Liver (tissue), 9 donors: ENCODE data around the gene OSCAR. TPM values are rescaled to one million over a fixed set of nuclear protein-coding genes. Genes with fewer than 3 reads are reported as not detected.

Source experiments
- DNase-seq: peaks from one replicate; pipeline ENCODE4 v3.0.0-alpha.2; 2017; ENCODE audit warnings: low spot score
- H3K27ac ChIP-seq, 2 donors: one replicate each; pipeline ENCODE4 v1.7.0; 2013; ENCODE audit warnings: inconsistent platforms in 2 of 2, low read length in 2 of 2, control low read depth in 1 of 2, low read depth in 1 of 2, mild to moderate bottlenecking in 1 of 2
- H3K27me3 ChIP-seq, 4 donors: one replicate each; pipeline versions ENCODE4 v1.6.1 to v1.7.0; 2013; ENCODE audit warnings: low read length in 3 of 4, inconsistent platforms in 1 of 4, mild to moderate bottlenecking in 1 of 4, moderate library complexity in 1 of 4; ENCODE audit not compliant: control insufficient read depth in 4 of 4, insufficient read depth in 4 of 4
- H3K36me3 ChIP-seq, 4 donors: one replicate each; pipeline versions ENCODE4 v1.6.1 to v1.7.0; 2013; ENCODE audit warnings: low read length in 3 of 4, mild to moderate bottlenecking in 3 of 4, low read depth in 1 of 4, moderate library complexity in 1 of 4; ENCODE audit not compliant: control insufficient read depth in 4 of 4, insufficient read depth in 3 of 4
- H3K4me1 ChIP-seq, 4 donors: one replicate each; pipeline versions ENCODE4 v1.6.1 to v1.7.0; 2013; ENCODE audit warnings: low read length in 3 of 4, mild to moderate bottlenecking in 3 of 4, moderate library complexity in 1 of 4; ENCODE audit not compliant: control insufficient read depth in 4 of 4, insufficient read depth in 4 of 4
- H3K4me3 ChIP-seq, 3 donors: one replicate each; pipeline versions ENCODE4 v1.6.1 to v1.7.0; 2013; ENCODE audit warnings: low read length in 3 of 3, control low read depth in 1 of 3, low read depth in 1 of 3, mild to moderate bottlenecking in 1 of 3
- H3K9ac ChIP-seq, 2 donors: one replicate each; pipeline ENCODE4 v1.7.0; 2013; ENCODE audit warnings: low read length in 2 of 2, mild to moderate bottlenecking in 2 of 2, moderate library complexity in 2 of 2, control low read depth in 1 of 2, low read depth in 1 of 2
- H3K9me3 ChIP-seq, 4 donors: one replicate each; pipeline versions ENCODE4 v1.6.1 to v1.7.0; 2013; ENCODE audit warnings: low read length in 3 of 4; ENCODE audit not compliant: control insufficient read depth in 4 of 4
- ATF3 ChIP-seq: IDR thresholded peaks from 2 replicates; pipeline ENCODE4 v1.6.1; 2016; ENCODE audit warnings: antibody characterized with exemption
- CTCF ChIP-seq: fragments of 150-350 bp; IDR thresholded peaks from 2 replicates; pipeline ENCODE4 v1.5.1; 2017; ENCODE audit warnings: improper control_type of control experiment, low read depth, low read length; ENCODE audit not compliant: missing input control
- EGR1 ChIP-seq, 2 donors: IDR thresholded peaks; 2 replicates each; pipeline ENCODE4 v1.6.1; 2016 to 2018; ENCODE audit warnings: antibody characterized with exemption in 2 of 2, low read depth in 2 of 2
- FOXA1 ChIP-seq: IDR thresholded peaks from 2 replicates; pipeline ENCODE4 v1.6.1; 2016; ENCODE audit warnings: antibody characterized with exemption
- FOXA2 ChIP-seq: IDR thresholded peaks from 2 replicates; pipeline ENCODE4 v1.6.1; 2016; ENCODE audit warnings: antibody characterized with exemption
- GABPA ChIP-seq, 2 donors: IDR thresholded peaks in 1 of 2; conservative IDR thresholded peaks in 1 of 2; 2 replicates each; pipeline ENCODE4 v1.6.1; 2016; ENCODE audit warnings: antibody characterized with exemption in 2 of 2, mild to moderate bottlenecking in 1 of 2, moderate library complexity in 1 of 2
- HNF4A ChIP-seq, 2 donors: conservative IDR thresholded peaks; 2 replicates each; pipeline ENCODE4 v1.6.1; 2016; ENCODE audit warnings: antibody characterized with exemption in 2 of 2, mild to moderate bottlenecking in 2 of 2
- HNF4G ChIP-seq: IDR thresholded peaks from 2 replicates; pipeline ENCODE4 v1.6.1; 2016; ENCODE audit warnings: antibody characterized with exemption
- JUND ChIP-seq, 2 donors: IDR thresholded peaks; 2 replicates each; pipeline ENCODE4 v1.6.1; 2016; ENCODE audit warnings: antibody characterized with exemption in 2 of 2
- MAX ChIP-seq: IDR thresholded peaks from 2 replicates; pipeline ENCODE4 v1.6.1; 2016; ENCODE audit warnings: antibody characterized with exemption
- NR2F2 ChIP-seq: IDR thresholded peaks from 2 replicates; pipeline ENCODE4 v1.6.1; 2016; ENCODE audit warnings: antibody characterized with exemption
- RAD21 ChIP-seq, 2 donors: IDR thresholded peaks; 2 replicates each; pipeline ENCODE4 v1.6.1; 2016; ENCODE audit warnings: antibody characterized with exemption in 2 of 2, mild to moderate bottlenecking in 2 of 2
- REST ChIP-seq: IDR thresholded peaks from 2 replicates; pipeline ENCODE4 v1.6.1; 2016; ENCODE audit warnings: antibody characterized with exemption, mild to moderate bottlenecking
- RXRA ChIP-seq, 2 donors: IDR thresholded peaks; 2 replicates each; pipeline ENCODE4 v1.6.1; 2017 to 2018; ENCODE audit warnings: antibody characterized with exemption in 2 of 2, mild to moderate bottlenecking in 1 of 2
- SP1 ChIP-seq: IDR thresholded peaks from 2 replicates; pipeline ENCODE4 v1.6.1; 2018; ENCODE audit warnings: antibody characterized with exemption, mild to moderate bottlenecking
- TAF1 ChIP-seq: conservative IDR thresholded peaks from 2 replicates; pipeline ENCODE4 v1.6.1; 2016; ENCODE audit warnings: antibody characterized with exemption, mild to moderate bottlenecking
- YY1 ChIP-seq: IDR thresholded peaks from 2 replicates; pipeline ENCODE4 v1.6.1; 2016; ENCODE audit warnings: antibody characterized with exemption, mild to moderate bottlenecking
- ZBTB33 ChIP-seq: IDR thresholded peaks from 2 replicates; pipeline ENCODE4 v1.6.1; 2016; ENCODE audit warnings: antibody characterized with exemption
- WGBS: extraction: QIAGEN DNeasy Blood & Tissue Kit; methylation state at CpG from one replicate; pipeline ENCODE4 v1.1.7; 2013; 5-methylcytosine and 5-hydroxymethylcytosine counted together
- polyA plus RNA-seq, 2 donors: library from polyadenylated mRNA; stranded (reverse) in 1 of 2; unstranded in 1 of 2; fragments of 200-250 nt in 1 of 2; fragments of >200 nt in 1 of 2; fragmentation: Nextera tagmentation in 1 of 2; extraction: Ambion mirVana in 1 of 2; gene quantifications; one replicate each; pipeline versions ENCODE4 v1.2.1 to v1.2.3, GENCODE V29; 2013 to 2015
- total RNA-seq, 2 donors: library from RNA; depleted of rRNA; stranded (reverse); fragments of >200 nt; gene quantifications; one replicate each; pipeline ENCODE4 v1.2.3, GENCODE V29; 2014
- donor health status: healthy.
- donor health status: healthy.
- donor health status: healthy.
- donor health status: healthy.
- donor health status: healthy.

The OSCAR gene
- total and polyA plus RNA-seq, 4 donors: 0.60 to 2.0 (median 0.83) TPM

- no peak within 1 kb of the TSS for H3K9ac ChIP-seq
- TF ChIP-seq MAX (no peak), FOXA1 (no peak), ATF3 (no peak), FOXA2 (no peak), CTCF (no peak), SP1 (no peak), NR2F2 (no peak), ZBTB33 (no peak), JUND (IDR thresholded peaks at IDR 0.05) (no peak), RAD21 (IDR thresholded peaks at IDR 0.05) (no peak), EGR1 (IDR thresholded peaks at IDR 0.05; ENCODE audit: low read depth in 2 of 2) (no peak), HNF4G (no peak), HNF4A (conservative IDR thresholded peaks at IDR 0.05) (no peak), REST (no peak), GABPA (IDR thresholded peaks at IDR 0.05 in 1 of 2, conservative IDR thresholded peaks at IDR 0.05 in 1 of 2) (no peak), TAF1 (no peak), RXRA (IDR thresholded peaks at IDR 0.05) (no peak), YY1 (no peak)
- WGBS: 78% methylated on average over 7 of the region's 7 CpGs
- no peaks in the 10 kb centered on the region for H3K4me1 ChIP-seq
- no peaks in the 10 kb centered on the region for H3K27me3 ChIP-seq
- no peaks in the 10 kb centered on the region for H3K36me3 ChIP-seq
- peak within 1 kb of the TSS in 2 of 3 donors; percentile 18 to 30 for H3K4me3 ChIP-seq
- no peak for DNase-seq
- H3K9me3 ChIP-seq: peaks cover 5 to 8% (median 7%) of the 10 kb centered on the region in 4 donors
- H3K27ac ChIP-seq: no peak within 1 kb of the TSS
Observed at GRCh38 chr19:54081032-54081431, 19.6 kb downstream of the OSCAR start, which contains the start of gene TARM1. Gene TARM1 (minus strand): TSS chr19:54081365. CDS start chr19:54081340, 25 bp downstream.
